Islet of Langerhans (tissue), 1 donor: ENCODE results near the gene ACP3.
A peak's percentile ranks its signal among the peaks of the same experiment; 100 is the strongest.
"Not testable (repeated sequence)": the region's sequence is repeated elsewhere in the genome, so short reads cannot be mapped to it uniquely, and the experiment has no call there.

Experiments
- FAIRE-seq: peaks from one replicate; lab custom pipeline; 2011; peaks lifted over from hg19 to GRCh38; lab: Jason Lieb, UNC

Gene ACP3

GRCh38 chr3:132360717-132361116 is 43.5 kb downstream of the ACP3 start:
- no peak for FAIRE-seq

- FAIRE-seq = no peak
Measured at GRCh38 chr3:132362329-132362728, 45.1 kb downstream of the ACP3 start.

GRCh38 chr3:132368515-132368914 is 51.3 kb downstream of the ACP3 start:
- FAIRE-seq = no peak

GRCh38 chr3:132368962-132369361 is 51.8 kb downstream of the ACP3 start:
- FAIRE-seq = no peak

GRCh38 chr3:132376945-132377354 is 59.7 kb downstream of the ACP3 start:
- not testable (repeated sequence) for FAIRE-seq

GRCh38 chr3:132378048-132378762 is 61.0 kb downstream of the ACP3 start:
- FAIRE-seq = no peak

- no peak for FAIRE-seq
Measured at GRCh38 chr3:132378846-132379245, 61.6 kb downstream of the ACP3 start.

GRCh38 chr3:132380920-132381319 is 63.7 kb downstream of the ACP3 start:
- FAIRE-seq = no peak

GRCh38 chr3:132381348-132381944 is 64.2 kb downstream of the ACP3 start:
- no peak for FAIRE-seq

- FAIRE-seq = no peak
Measured at GRCh38 chr3:132382267-132382666, 65.1 kb downstream of the ACP3 start.

GRCh38 chr3:132382688-132383194 is 65.5 kb downstream of the ACP3 start:
- FAIRE-seq = no peak

- FAIRE-seq = no peak
Measured at GRCh38 chr3:132386259-132386658, 69.1 kb downstream of the ACP3 start.

GRCh38 chr3:132392675-132393074 is 75.5 kb downstream of the ACP3 start:
- FAIRE-seq = not testable (repeated sequence)

- no peak for FAIRE-seq
Measured at GRCh38 chr3:132394320-132394719, 77.1 kb downstream of the ACP3 start.

- FAIRE-seq = no peak
Measured at GRCh38 chr3:132395126-132395525, 77.9 kb downstream of the ACP3 start.

- FAIRE-seq = no peak
Measured at GRCh38 chr3:132396255-132396654, 79.0 kb downstream of the ACP3 start.

- not testable (repeated sequence) for FAIRE-seq
Measured at GRCh38 chr3:132396776-132397175, 79.6 kb downstream of the ACP3 start.

GRCh38 chr3:132399054-132399929 is 82.1 kb downstream of the ACP3 start:
- peak; percentile 98 for FAIRE-seq

- FAIRE-seq = no peak
Measured at GRCh38 chr3:132401255-132401654, 84.0 kb downstream of the ACP3 start.

GRCh38 chr3:132404276-132404675 is 87.1 kb downstream of the ACP3 start:
- FAIRE-seq = peak; percentile 87

- FAIRE-seq = peak; percentile 86
Measured at GRCh38 chr3:132405188-132405587, 88.0 kb downstream of the ACP3 start.

- FAIRE-seq = peak; percentile 79
Measured at GRCh38 chr3:132405609-132406299, 88.5 kb downstream of the ACP3 start.
